Vagina (tissue), 2 donors: Measurements from ENCODE around the gene MGMT. TPM values are rescaled to one million over a fixed set of nuclear protein-coding genes. Genes with fewer than 3 reads are reported as not detected.

Experiments used
- DNase-seq, 2 donors: peaks; one replicate each; pipeline ENCODE4 v3.0.0-alpha.2; 2017; ENCODE audit errors: extremely low spot score in 2 of 2
- H3K27ac ChIP-seq: fragments of 200-600 bp; sonication (generic); one replicate; pipeline ENCODE4 v1.5.1; 2019
- H3K27me3 ChIP-seq: fragments of 200-600 bp; sonication (generic); one replicate; pipeline ENCODE4 v1.5.1; 2019
- H3K36me3 ChIP-seq, 2 donors: fragments of 200-600 bp; sonication (generic); one replicate each; pipeline ENCODE4 v1.5.1; 2017 to 2019
- H3K4me1 ChIP-seq: fragments of 200-600 bp; sonication (generic); one replicate; pipeline ENCODE4 v1.5.1; 2019
- H3K4me3 ChIP-seq, 2 donors: fragments of 200-600 bp; sonication (generic); 1 replicate in 1 of 2; 2 replicates in 1 of 2; pipeline ENCODE4 v1.5.1; 2016 to 2019
- H3K9me3 ChIP-seq: fragments of 200-600 bp; sonication (generic); one replicate; pipeline ENCODE4 v1.5.1; 2019
- POLR2A ChIP-seq, 2 donors: fragments of 450-650 bp; IDR thresholded peaks; one replicate each; pipeline ENCODE4 v1.6.1; 2017; ENCODE audit warnings: antibody characterized with exemption in 2 of 2, mild to moderate bottlenecking in 2 of 2, moderate library complexity in 2 of 2
- POLR2AphosphoS5 ChIP-seq, 2 donors: sonication (generic); formaldehyde crosslinking; IDR thresholded peaks; one replicate each; pipeline ENCODE4 v1.9.0; 2017; ENCODE audit warnings: antibody characterized with exemption in 2 of 2, mild to moderate bottlenecking in 2 of 2, low read depth in 1 of 2; ENCODE audit not compliant: insufficient read depth in 1 of 2
- intact Hi-C: fragments of 100-400 bp; cut with DNase I; formaldehyde crosslinking; loops from one replicate; pipeline ENCODE4 v1.15.1; 2023
- total RNA-seq: library from RNA; depleted of rRNA; stranded (reverse); fragments of >200 nt; gene quantifications from one replicate; pipeline ENCODE4 v1.2.3, GENCODE V29; 2016
- TF ChIP-seq, protein P1 (sequence below), 3 experiments: fragments of 450-650 bp in 2 of 3; fragments of 200-600 bp in 1 of 3; sonication (generic) in 1 of 3; IDR thresholded peaks; one replicate each; pipeline ENCODE4 v1.5.1; 2017 to 2019; ENCODE audit warnings: antibody characterized with exemption in 3 of 3, mild to moderate bottlenecking in 2 of 3, moderate library complexity in 2 of 3

Gene MGMT
- total RNA-seq, 1 donor from 2014 or later, result 16.0 TPM

DNA sequence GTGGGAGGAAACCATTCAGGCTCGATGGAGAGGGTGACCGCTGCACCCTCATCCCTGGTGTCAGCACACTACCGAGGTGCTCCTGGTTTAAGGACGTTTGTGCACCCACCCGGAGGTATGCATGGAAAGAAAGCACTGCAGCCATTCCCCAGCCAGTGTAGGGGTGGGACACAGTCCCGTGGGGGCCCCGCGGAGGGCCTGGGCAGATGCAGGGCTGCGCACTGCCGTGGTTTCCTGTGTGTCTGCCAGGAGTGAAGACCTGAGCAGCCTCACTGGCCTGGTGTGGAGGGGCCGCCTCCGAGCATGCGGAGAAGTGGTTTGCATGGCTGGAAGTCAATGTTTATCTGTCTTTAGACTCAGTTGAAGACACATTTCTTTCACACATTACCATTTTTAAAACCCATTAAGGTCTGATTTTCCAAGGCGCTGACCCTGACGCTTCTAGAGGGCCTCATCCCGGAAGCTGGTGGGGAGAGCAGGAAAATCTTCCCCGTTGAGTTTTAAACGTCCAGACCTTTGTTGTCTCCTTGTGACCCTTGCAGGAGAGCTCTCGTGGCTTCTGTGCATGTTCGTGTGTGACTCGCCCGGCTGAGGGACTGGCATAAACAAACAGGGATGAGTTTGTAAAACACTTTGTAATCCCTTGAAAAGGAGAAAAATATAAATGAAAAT lies 188.1 kb downstream of the MGMT start:
- TF ChIP-seq, protein P1, sequence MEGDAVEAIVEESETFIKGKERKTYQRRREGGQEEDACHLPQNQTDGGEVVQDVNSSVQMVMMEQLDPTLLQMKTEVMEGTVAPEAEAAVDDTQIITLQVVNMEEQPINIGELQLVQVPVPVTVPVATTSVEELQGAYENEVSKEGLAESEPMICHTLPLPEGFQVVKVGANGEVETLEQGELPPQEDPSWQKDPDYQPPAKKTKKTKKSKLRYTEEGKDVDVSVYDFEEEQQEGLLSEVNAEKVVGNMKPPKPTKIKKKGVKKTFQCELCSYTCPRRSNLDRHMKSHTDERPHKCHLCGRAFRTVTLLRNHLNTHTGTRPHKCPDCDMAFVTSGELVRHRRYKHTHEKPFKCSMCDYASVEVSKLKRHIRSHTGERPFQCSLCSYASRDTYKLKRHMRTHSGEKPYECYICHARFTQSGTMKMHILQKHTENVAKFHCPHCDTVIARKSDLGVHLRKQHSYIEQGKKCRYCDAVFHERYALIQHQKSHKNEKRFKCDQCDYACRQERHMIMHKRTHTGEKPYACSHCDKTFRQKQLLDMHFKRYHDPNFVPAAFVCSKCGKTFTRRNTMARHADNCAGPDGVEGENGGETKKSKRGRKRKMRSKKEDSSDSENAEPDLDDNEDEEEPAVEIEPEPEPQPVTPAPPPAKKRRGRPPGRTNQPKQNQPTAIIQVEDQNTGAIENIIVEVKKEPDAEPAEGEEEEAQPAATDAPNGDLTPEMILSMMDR (IDR thresholded peaks at IDR 0.05), result no peak
- TF ChIP-seq POLR2A (IDR thresholded peaks at IDR 0.05) (no peak), POLR2AphosphoS5 (IDR thresholded peaks at IDR 0.05; ENCODE audit: insufficient read depth in 1 of 2, low read depth in 1 of 2) (no peak)
- DNase-seq, result no peak
- H3K36me3 ChIP-seq, result no peaks in the 10 kb centered on the region
- no peak overlapping the region for H3K27ac ChIP-seq
- H3K4me1 ChIP-seq, result peaks cover 2% of the 10 kb centered on the region
- intact Hi-C loops, result no loop called here
- H3K4me3 ChIP-seq, result no peak overlapping the region
- H3K27me3 ChIP-seq, result no peaks in the 10 kb centered on the region
- H3K9me3 ChIP-seq, result no peaks in the 10 kb centered on the region

DNA sequence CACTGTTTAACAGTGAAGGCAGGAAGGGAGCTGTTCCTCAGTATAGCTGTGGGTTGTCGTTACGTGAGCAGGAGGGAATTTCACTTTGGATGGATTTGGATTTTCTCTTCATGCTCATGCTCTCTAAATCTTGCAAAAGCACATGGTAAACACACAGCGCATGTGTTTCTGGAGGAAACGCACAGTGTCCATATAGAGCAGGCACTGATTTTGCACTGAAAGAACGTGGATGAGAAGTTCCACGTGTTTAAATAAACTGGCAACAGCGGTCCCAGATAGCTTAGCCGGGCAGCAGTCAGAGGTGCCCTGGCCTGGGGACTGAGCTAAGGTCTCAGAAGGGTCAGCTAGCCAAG lies 188.6 kb downstream of the MGMT start:
- H3K27me3 ChIP-seq, result no peaks in the 10 kb centered on the region
- DNase-seq, result no peak
- intact Hi-C loops, result no loop called here
- H3K4me3 ChIP-seq, result no peak overlapping the region
- no peak overlapping the region for H3K27ac ChIP-seq
- TF ChIP-seq POLR2A (IDR thresholded peaks at IDR 0.05) (no peak), POLR2AphosphoS5 (IDR thresholded peaks at IDR 0.05; ENCODE audit: insufficient read depth in 1 of 2, low read depth in 1 of 2) (no peak)
- TF ChIP-seq, protein P1 (IDR thresholded peaks at IDR 0.05), result no peak
- H3K4me1 ChIP-seq, result peaks cover 7% of the 10 kb centered on the region
- H3K9me3 ChIP-seq, result no peaks in the 10 kb centered on the region
- H3K36me3 ChIP-seq, result no peaks in the 10 kb centered on the region

DNA sequence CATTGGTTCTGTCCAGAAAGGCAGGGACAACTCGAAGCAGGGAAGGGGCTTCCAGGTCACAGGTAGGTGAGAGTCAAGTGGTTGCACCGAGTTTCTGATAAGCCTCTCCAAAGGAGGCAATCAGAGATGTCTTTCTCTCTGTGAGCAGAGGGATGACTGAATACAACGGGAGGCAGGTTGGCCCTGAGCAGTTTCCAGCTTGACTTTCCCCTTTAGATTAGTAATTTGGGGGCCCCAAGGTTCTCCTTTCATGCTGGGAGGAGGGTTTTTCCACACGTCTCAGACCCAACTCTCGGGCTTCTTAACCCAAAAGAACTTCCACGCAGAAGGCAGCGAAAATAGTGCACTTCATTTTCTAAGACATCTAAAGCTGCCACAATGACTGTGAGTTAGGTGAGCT lies 189.6 kb downstream of the MGMT start:
- intact Hi-C loops, result no loop called here
- H3K27me3 ChIP-seq, result no peaks in the 10 kb centered on the region
- DNase-seq, result no peak
- no peaks in the 10 kb centered on the region for H3K36me3 ChIP-seq
- H3K9me3 ChIP-seq, result no peaks in the 10 kb centered on the region
- no peak overlapping the region for H3K27ac ChIP-seq
- peaks cover 11% of the 10 kb centered on the region for H3K4me1 ChIP-seq
- H3K4me3 ChIP-seq, result no peak overlapping the region
- TF ChIP-seq POLR2A (IDR thresholded peaks at IDR 0.05) (no peak), POLR2AphosphoS5 (IDR thresholded peaks at IDR 0.05; ENCODE audit: insufficient read depth in 1 of 2, low read depth in 1 of 2) (no peak)
- TF ChIP-seq, protein P1 (IDR thresholded peaks at IDR 0.05), result no peak

DNA sequence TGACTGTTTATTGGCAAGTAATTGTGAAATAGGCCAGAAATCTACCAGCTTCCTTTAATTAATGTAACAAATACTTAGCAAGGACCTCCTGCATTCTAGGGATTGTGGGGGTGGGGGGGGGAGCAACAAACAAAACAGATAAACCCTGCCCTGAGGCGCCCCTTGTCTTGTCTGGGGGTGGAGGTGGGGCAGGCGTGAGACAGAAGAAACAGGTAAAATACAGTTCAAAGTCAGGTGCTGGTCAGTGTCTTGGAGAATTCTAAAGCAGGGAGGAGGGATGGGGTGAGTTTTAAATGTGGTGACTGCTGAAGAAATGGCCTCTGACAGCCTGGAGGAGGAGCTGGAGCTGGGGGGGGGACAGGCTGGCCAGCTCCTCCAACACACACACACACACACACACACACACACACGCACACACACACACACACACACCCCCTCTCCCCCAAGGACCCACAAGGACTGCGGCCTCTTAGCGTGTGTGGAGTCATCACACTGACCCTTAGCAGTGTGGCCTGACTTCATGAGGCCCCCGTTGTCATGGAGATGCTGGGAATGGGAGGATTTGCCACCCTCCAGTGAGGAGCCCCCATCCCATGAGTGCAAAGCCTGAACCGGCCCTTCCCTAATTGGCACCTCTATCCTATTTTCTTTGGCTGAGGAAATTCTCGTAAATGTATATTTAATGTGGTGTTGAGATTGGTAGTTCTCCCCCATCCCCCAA lies 190.4 kb downstream of the MGMT start:
- peaks cover 11% of the 10 kb centered on the region for H3K4me1 ChIP-seq
- no peaks in the 10 kb centered on the region for H3K36me3 ChIP-seq
- no peak overlapping the region for H3K4me3 ChIP-seq
- no peak for DNase-seq
- intact Hi-C loops, result no loop called here
- H3K27me3 ChIP-seq, result no peaks in the 10 kb centered on the region
- H3K27ac ChIP-seq, result no peak overlapping the region
- TF ChIP-seq, protein P1 (IDR thresholded peaks at IDR 0.05), result no peak
- TF ChIP-seq POLR2A (IDR thresholded peaks at IDR 0.05) (no peak), POLR2AphosphoS5 (IDR thresholded peaks at IDR 0.05; ENCODE audit: insufficient read depth in 1 of 2, low read depth in 1 of 2) (no peak)
- no peaks in the 10 kb centered on the region for H3K9me3 ChIP-seq
